GM21825 (cell line): ENCODE measurements around the gene GALNT17.
"Not testable (repeated sequence)": the region's sequence is repeated elsewhere in the genome, so short reads cannot be mapped to it uniquely, and the experiment has no call there.

Experiments used
- ATAC-seq: cut with Tn5 transposase; IDR thresholded peaks from one replicate; pipeline ENCODE4 v1.9.1; 2021; ENCODE audit warnings: mild to moderate bottlenecking, moderate library complexity; ENCODE audit not compliant: unreplicated experiment

GALNT17 gene

GRCh38 chr7:71541707-71542353 lies 409.9 kb downstream of the GALNT17 start:
- ATAC-seq, result no peak

- no peak for ATAC-seq
Measured at GRCh38 chr7:71543396-71543795, 411.5 kb downstream of the GALNT17 start.

- no peak for ATAC-seq
Measured at GRCh38 chr7:71544816-71545215, 412.9 kb downstream of the GALNT17 start.

GRCh38 chr7:71547426-71547825 lies 415.5 kb downstream of the GALNT17 start:
- no peak for ATAC-seq

- ATAC-seq, result no peak
Measured at GRCh38 chr7:71548746-71549145, 416.8 kb downstream of the GALNT17 start.

GRCh38 chr7:71553306-71553705 lies 421.4 kb downstream of the GALNT17 start:
- ATAC-seq, result no peak

GRCh38 chr7:71555758-71556157 lies 423.8 kb downstream of the GALNT17 start:
- no peak for ATAC-seq

GRCh38 chr7:71558806-71559613 lies 427.1 kb downstream of the GALNT17 start:
- ATAC-seq, result no peak

- no peak for ATAC-seq
Measured at GRCh38 chr7:71560354-71560995, 428.5 kb downstream of the GALNT17 start.

GRCh38 chr7:71563276-71563675 lies 431.3 kb downstream of the GALNT17 start:
- ATAC-seq, result no peak

GRCh38 chr7:71566376-71566775 lies 434.4 kb downstream of the GALNT17 start:
- no peak for ATAC-seq

- ATAC-seq, result no peak
Measured at GRCh38 chr7:71566991-71567390, 435.0 kb downstream of the GALNT17 start.

GRCh38 chr7:71574153-71574860 lies 442.4 kb downstream of the GALNT17 start:
- no peak for ATAC-seq

GRCh38 chr7:71580027-71580426 lies 448.1 kb downstream of the GALNT17 start:
- ATAC-seq, result no peak

GRCh38 chr7:71584256-71584655 lies 452.3 kb downstream of the GALNT17 start:
- no peak for ATAC-seq

- no peak for ATAC-seq
Measured at GRCh38 chr7:71591876-71592275, 459.9 kb downstream of the GALNT17 start.

GRCh38 chr7:71592388-71592787 lies 460.4 kb downstream of the GALNT17 start:
- not testable (repeated sequence) for ATAC-seq

GRCh38 chr7:71594736-71595135 lies 462.8 kb downstream of the GALNT17 start:
- no peak for ATAC-seq

- ATAC-seq, result no peak
Measured at GRCh38 chr7:71595176-71595575, 463.2 kb downstream of the GALNT17 start.

GRCh38 chr7:71598553-71598952 lies 466.6 kb downstream of the GALNT17 start:
- no peak for ATAC-seq

- no peak for ATAC-seq
Measured at GRCh38 chr7:71601851-71602250, 469.9 kb downstream of the GALNT17 start.
